CD4-positive, alpha-beta T cell (primary cell): ENCODE results near the gene MYO3B. TPM values are rescaled to one million over a fixed set of nuclear protein-coding genes. Genes with fewer than 3 reads are reported as not detected.

ENCODE experiments used
- ATAC-seq: fragments of 200-7000 bp; cut with Tn5 transposase; one replicate; pipeline ENCODE4 v1.10.0; 2022; ENCODE audit warnings: mild to moderate bottlenecking; ENCODE audit not compliant: poor library complexity
- CTCF ChIA-PET: fragments of 350-600 bp; sonication (Branson Sonifier 250); formaldehyde crosslinking; loops from one replicate; lab custom pipeline; 2021; ENCODE audit warnings: antibody characterized with exemption, inconsistent platforms; lab: Charles Lee
- POLR2A ChIA-PET: fragments of 350-600 bp; sonication (Branson Sonifier 250); formaldehyde crosslinking; loops from one replicate; lab custom pipeline; 2021; ENCODE audit warnings: antibody characterized with exemption, inconsistent platforms; lab: Charles Lee
- DNase-seq, 14 experiments: peaks; one replicate each; pipeline ENCODE4 v3.0.0-alpha.2; 2013 to 2020; ENCODE audit warnings: mixed read lengths in 2 of 14
- H3K27ac ChIP-seq, 2 donors: one replicate each; pipeline versions ENCODE4 v1.5.1 to v1.7.0; 2013; ENCODE audit warnings: low read length in 2 of 2, low read depth in 1 of 2, mild to moderate bottlenecking in 1 of 2
- H3K27me3 ChIP-seq, 2 experiments: 1 replicate in 1 of 2; 2 replicates in 1 of 2; pipeline versions ENCODE4 v1.6.1 to v1.7.0; 2013; ENCODE audit warnings: low read length in 2 of 2, control low read depth in 1 of 2, mild to moderate bottlenecking in 1 of 2, moderate library complexity in 1 of 2; ENCODE audit not compliant: insufficient read depth in 2 of 2, control insufficient read depth in 1 of 2
- H3K36me3 ChIP-seq: one replicate; pipeline ENCODE4 v1.6.1; 2013; ENCODE audit warnings: low read length, control low read depth; ENCODE audit not compliant: insufficient read depth
- H3K4me1 ChIP-seq: one replicate; pipeline ENCODE4 v1.6.1; 2013; ENCODE audit warnings: low read length, control low read depth; ENCODE audit not compliant: insufficient read depth
- H3K4me3 ChIP-seq: one replicate; pipeline ENCODE4 v1.5.1; 2013; ENCODE audit warnings: mild to moderate bottlenecking, low read length, moderate library complexity
- H3K9me3 ChIP-seq, 2 experiments: 1 replicate in 1 of 2; 2 replicates in 1 of 2; pipeline versions ENCODE4 v1.6.1 to v1.7.0; 2013; ENCODE audit warnings: low read length in 2 of 2, mild to moderate bottlenecking in 2 of 2, control low read depth in 1 of 2, moderate library complexity in 1 of 2; ENCODE audit not compliant: control insufficient read depth in 1 of 2, insufficient read depth in 1 of 2
- H3K27ac Mint-ChIP-seq: one replicate; pipeline ENCODE4 v1.8.0; 2020; ENCODE audit warnings: mixed read lengths
- H3K27me3 Mint-ChIP-seq: one replicate; pipeline ENCODE4 v1.8.0; 2021; ENCODE audit warnings: mixed read lengths
- H3K36me3 Mint-ChIP-seq: one replicate; pipeline ENCODE4 v1.8.0; 2021; ENCODE audit warnings: low read depth, mixed read lengths
- H3K4me1 Mint-ChIP-seq: one replicate; pipeline ENCODE4 v1.8.0; 2021; ENCODE audit warnings: low read depth, mixed read lengths
- H3K4me3 Mint-ChIP-seq: one replicate; pipeline ENCODE4 v1.8.0; 2020; ENCODE audit warnings: mild to moderate bottlenecking, mixed read lengths
- H3K9me3 Mint-ChIP-seq: one replicate; pipeline ENCODE4 v1.8.0; 2020; ENCODE audit warnings: mixed read lengths
- intact Hi-C, 2 experiments: fragments of 100-400 bp; cut with DNase I in 1 of 2; cut with micrococcal nuclease in 1 of 2; formaldehyde crosslinking; loops; one replicate each; pipeline versions ENCODE4 v1.15.1 to v1.9.0; 2023 to 2025; cut with DNase I, micrococcal nuclease
- total RNA-seq, 174 experiments: library from RNA in 2 of 174; stranded (reverse) in 2 of 174; gene quantifications; one replicate each; pipeline ENCODE4 v1.2.3 and lab custom pipeline; 2021 to 2026
- TF ChIP-seq, protein P1 (sequence below): fragments of 200-600 bp; IDR thresholded peaks from one replicate; pipeline ENCODE4 v1.8.0; 2022; ENCODE audit warnings: antibody characterized with exemption, mild to moderate bottlenecking

MYO3B gene
- total RNA-seq, 2 experiments from 2014 or later, result not detected

- ChIA-PET POLR2A (no interaction called here), CTCF (no interaction called here)
- Mint-ChIP-seq H3K4me1 (no peaks in the 10 kb centered on the region), H3K27me3 (peaks cover 45% of the 10 kb centered on the region), H3K27ac (no peak overlapping the region), H3K9me3 (no peaks in the 10 kb centered on the region), H3K4me3 (no peak overlapping the region), H3K36me3 (no peaks in the 10 kb centered on the region)
- no peak overlapping the region for H3K4me3 ChIP-seq
- no peak overlapping the region for H3K27ac ChIP-seq
- H3K4me1 ChIP-seq, result no peaks in the 10 kb centered on the region
- H3K9me3 ChIP-seq, result no peaks in the 10 kb centered on the region
- H3K36me3 ChIP-seq, result no peaks in the 10 kb centered on the region
- ATAC-seq, result no peak
- H3K27me3 ChIP-seq, result peaks cover 0 to 4% of the 10 kb centered on the region in 2 experiments
- TF ChIP-seq, protein P1, sequence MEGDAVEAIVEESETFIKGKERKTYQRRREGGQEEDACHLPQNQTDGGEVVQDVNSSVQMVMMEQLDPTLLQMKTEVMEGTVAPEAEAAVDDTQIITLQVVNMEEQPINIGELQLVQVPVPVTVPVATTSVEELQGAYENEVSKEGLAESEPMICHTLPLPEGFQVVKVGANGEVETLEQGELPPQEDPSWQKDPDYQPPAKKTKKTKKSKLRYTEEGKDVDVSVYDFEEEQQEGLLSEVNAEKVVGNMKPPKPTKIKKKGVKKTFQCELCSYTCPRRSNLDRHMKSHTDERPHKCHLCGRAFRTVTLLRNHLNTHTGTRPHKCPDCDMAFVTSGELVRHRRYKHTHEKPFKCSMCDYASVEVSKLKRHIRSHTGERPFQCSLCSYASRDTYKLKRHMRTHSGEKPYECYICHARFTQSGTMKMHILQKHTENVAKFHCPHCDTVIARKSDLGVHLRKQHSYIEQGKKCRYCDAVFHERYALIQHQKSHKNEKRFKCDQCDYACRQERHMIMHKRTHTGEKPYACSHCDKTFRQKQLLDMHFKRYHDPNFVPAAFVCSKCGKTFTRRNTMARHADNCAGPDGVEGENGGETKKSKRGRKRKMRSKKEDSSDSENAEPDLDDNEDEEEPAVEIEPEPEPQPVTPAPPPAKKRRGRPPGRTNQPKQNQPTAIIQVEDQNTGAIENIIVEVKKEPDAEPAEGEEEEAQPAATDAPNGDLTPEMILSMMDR, result no peak
- no peak for DNase-seq
- intact Hi-C loops, result no loop called here
Measured at GRCh38 chr2:170243898-170244297, 66.0 kb downstream of the MYO3B start.

- Mint-ChIP-seq H3K9me3 (no peaks in the 10 kb centered on the region), H3K27me3 (peaks cover 40% of the 10 kb centered on the region), H3K36me3 (no peaks in the 10 kb centered on the region), H3K4me1 (no peaks in the 10 kb centered on the region), H3K27ac (no peak overlapping the region), H3K4me3 (no peak overlapping the region)
- Histone ChIP-seq H3K9me3 (no peaks in the 10 kb centered on the region), H3K4me1 (no peaks in the 10 kb centered on the region), H3K36me3 (no peaks in the 10 kb centered on the region), H3K27ac (no peak overlapping the region), H3K4me3 (no peak overlapping the region), H3K27me3 (peaks cover 0 to 4% of the 10 kb centered on the region in 2 experiments)
- ATAC-seq (no peak), DNase-seq (no peak)
- intact Hi-C loops, result no loop called here
- TF ChIP-seq, protein P1, result no peak
- POLR2A ChIA-PET, result no interaction called here
- CTCF ChIA-PET, result no interaction called here
Measured at GRCh38 chr2:170244555-170244954, 66.6 kb downstream of the MYO3B start.

GRCh38 chr2:170245312-170245711, 67.4 kb downstream of the MYO3B start:
- CTCF ChIA-PET, result no interaction called here
- H3K36me3 ChIP-seq, result no peaks in the 10 kb centered on the region
- intact Hi-C loops, result no loop called here
- H3K27me3 ChIP-seq, result peaks cover 0 to 4% of the 10 kb centered on the region in 2 experiments
- H3K4me1 ChIP-seq, result no peaks in the 10 kb centered on the region
- Mint-ChIP-seq H3K27me3 (peaks cover 38% of the 10 kb centered on the region), H3K36me3 (no peaks in the 10 kb centered on the region), H3K27ac (no peak overlapping the region), H3K4me3 (no peak overlapping the region), H3K9me3 (no peaks in the 10 kb centered on the region), H3K4me1 (no peaks in the 10 kb centered on the region)
- POLR2A ChIA-PET, result no interaction called here
- no peaks in the 10 kb centered on the region for H3K9me3 ChIP-seq
- TF ChIP-seq, protein P1, result no peak
- H3K4me3 ChIP-seq, result no peak overlapping the region
- ATAC-seq (no peak), DNase-seq (no peak)
- no peak overlapping the region for H3K27ac ChIP-seq
